Middle frontal gyrus (tissue), 1 donor: Measurements from ENCODE around the gene IGFN1.
"Not testable (repeated sequence)": the region's sequence is repeated elsewhere in the genome, so short reads cannot be mapped to it uniquely, and the experiment has no call there.

Experiments
- DNase-seq: peaks from one replicate; pipeline ENCODE4 v3.0.0-alpha.2; 2015; ENCODE audit warnings: low spot score; ENCODE audit errors: extremely low spot score

The IGFN1 gene

GRCh38 chr1:201245082-201245481 is 54.5 kb downstream of the IGFN1 start:
- no peak for DNase-seq

- DNase-seq: no peak
These were observed 58.3 kb downstream of the IGFN1 start for GRCh38 chr1:201248721-201249559.

- DNase-seq: no peak
These were observed 59.8 kb downstream of the IGFN1 start for GRCh38 chr1:201250326-201251011.

- no peak for DNase-seq
These were observed 60.8 kb downstream of the IGFN1 start for GRCh38 chr1:201251411-201251810.

GRCh38 chr1:201251851-201252430 is 61.3 kb downstream of the IGFN1 start:
- DNase-seq: no peak

- no peak for DNase-seq
These were observed 62.3 kb downstream of the IGFN1 start for GRCh38 chr1:201252944-201253371.

GRCh38 chr1:201253411-201253810 is 62.8 kb downstream of the IGFN1 start:
- no peak for DNase-seq

- DNase-seq: no peak
These were observed 63.4 kb downstream of the IGFN1 start for GRCh38 chr1:201253906-201254624.

- DNase-seq: no peak
These were observed 64.2 kb downstream of the IGFN1 start for GRCh38 chr1:201254625-201255478.

GRCh38 chr1:201255479-201256362 is 65.1 kb downstream of the IGFN1 start:
- no peak for DNase-seq

- not testable (repeated sequence) for DNase-seq
These were observed 67.5 kb downstream of the IGFN1 start for GRCh38 chr1:201258132-201258531.

GRCh38 chr1:201258763-201259230 is 68.2 kb downstream of the IGFN1 start:
- DNase-seq: no peak

- DNase-seq: no peak
These were observed 69.0 kb downstream of the IGFN1 start for GRCh38 chr1:201259476-201260235.

- DNase-seq: no peak
These were observed 69.6 kb downstream of the IGFN1 start for GRCh38 chr1:201260236-201260590.

GRCh38 chr1:201260648-201261311 is 70.2 kb downstream of the IGFN1 start:
- no peak for DNase-seq

GRCh38 chr1:201261771-201262547 is 71.3 kb downstream of the IGFN1 start:
- no peak for DNase-seq

- no peak for DNase-seq
These were observed 72.5 kb downstream of the IGFN1 start for GRCh38 chr1:201262963-201263608.
